ENCODE data around the gene ARHGEF11.

The ARHGEF11 gene

DNA sequence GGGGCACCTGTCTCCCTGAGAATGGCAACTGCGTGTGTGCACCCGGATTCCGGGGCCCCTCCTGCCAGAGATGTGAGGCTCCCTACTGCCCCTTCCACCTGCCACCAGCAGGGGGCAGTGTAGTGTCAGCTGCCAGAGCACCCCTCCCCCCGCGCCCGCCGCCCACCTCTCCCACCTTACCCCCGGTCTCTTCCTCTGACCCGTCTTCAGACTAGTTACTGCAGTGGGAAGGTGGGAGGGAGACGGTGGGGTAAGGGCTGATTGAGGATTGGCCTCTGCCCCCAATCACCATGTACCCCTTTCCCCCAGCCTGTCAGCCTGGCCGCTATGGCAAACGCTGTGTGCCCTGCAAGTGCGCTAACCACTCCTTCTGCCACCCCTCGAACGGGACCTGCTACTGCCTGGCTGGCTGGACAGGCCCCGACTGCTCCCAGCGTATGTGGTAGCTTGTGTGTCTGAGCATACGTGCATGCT is 135.2 kb downstream of the ARHGEF11 start:
- peak; percentile 63 for DNase-seq (ENCODE audit: low spot score)

DNA sequence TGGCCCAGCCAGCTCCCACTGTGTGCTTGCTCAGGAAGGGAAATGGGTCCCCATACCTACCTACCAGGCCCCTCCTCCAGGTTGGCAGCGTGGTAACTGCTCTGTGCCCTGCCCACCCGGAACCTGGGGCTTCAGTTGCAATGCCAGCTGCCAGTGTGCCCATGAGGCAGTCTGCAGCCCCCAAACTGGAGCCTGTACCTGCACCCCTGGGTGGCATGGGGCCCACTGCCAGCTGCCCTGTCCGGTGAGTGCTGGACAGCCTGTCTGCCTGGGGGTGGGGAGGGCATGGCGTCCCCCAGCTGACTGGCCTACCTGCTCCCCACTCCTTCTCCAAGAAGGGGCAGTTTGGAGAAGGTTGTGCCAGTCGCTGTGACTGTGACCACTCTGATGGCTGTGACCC is 135.9 kb downstream of the ARHGEF11 start:
- no peak for DNase-seq (ENCODE audit: low spot score)

DNA sequence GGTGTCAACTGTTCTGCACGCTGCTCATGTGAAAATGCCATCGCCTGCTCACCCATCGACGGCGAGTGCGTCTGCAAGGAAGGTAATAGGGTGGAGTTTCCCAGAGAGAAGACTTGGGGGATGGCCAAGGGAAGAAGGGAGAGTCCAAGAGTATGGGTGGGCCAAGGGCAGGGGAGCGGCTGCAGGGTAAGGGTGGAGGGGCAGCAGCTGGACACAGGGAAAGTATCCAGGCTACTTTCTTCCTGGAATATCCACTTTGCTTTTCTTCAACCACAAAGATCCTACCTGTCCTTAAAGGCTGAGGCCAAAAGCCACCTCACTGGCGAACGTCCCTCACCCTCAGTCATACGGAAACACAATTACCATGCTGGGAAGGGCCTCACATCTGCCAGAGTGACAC is 136.6 kb downstream of the ARHGEF11 start:
- no peak for DNase-seq (ENCODE audit: low spot score)

DNA sequence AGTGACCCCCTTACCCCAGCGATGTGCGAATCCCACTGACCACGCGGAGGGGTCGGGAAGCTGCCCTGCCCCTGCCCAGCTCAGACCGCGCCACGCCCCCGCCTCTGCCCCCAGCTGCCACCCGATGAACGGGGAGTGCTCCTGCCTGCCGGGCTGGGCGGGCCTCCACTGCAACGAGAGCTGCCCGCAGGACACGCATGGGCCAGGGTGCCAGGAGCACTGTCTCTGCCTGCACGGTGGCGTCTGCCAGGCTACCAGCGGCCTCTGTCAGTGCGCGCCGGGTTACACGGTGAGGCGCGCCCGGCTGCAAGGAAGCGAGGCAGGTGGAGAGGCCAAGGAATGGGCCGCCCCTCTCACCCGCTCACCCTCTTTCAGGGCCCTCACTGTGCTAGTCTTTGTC is 137.0 kb downstream of the ARHGEF11 start:
- no peak for DNase-seq (ENCODE audit: low spot score)

DNA sequence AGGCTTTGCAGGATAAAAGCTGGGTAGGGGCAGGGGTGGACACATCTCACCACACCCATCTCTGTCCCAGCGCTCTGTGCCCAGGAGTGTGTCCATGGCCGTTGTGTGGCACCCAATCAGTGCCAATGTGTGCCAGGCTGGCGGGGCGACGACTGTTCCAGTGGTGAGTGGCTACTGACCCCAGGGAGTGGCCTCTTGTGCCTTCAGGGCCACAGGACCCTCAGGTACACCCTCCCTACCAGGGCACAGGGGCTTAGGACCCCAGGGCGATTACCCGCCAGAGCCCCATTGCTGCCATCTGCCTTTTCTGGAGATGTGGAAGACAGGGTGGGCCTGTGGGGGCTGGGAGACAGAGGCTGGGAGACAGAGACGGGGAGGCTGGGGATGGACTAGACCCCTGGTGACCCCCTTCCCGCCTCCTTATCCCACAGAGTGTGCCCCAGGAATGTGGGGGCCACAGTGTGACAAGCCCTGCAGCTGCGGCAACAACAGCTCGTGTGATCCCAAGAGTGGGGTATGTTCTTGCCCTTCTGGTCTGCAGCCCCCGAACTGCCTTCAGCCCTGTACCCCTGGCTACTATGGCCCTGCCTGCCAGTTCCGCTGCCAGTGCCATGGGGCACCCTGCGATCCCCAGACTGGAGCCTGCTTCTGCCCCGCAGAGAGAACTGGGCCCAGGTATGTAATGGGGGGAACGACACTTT is 139.2 kb downstream of the ARHGEF11 start:
- DNase-seq (ENCODE audit: low spot score), result no peak

DNA sequence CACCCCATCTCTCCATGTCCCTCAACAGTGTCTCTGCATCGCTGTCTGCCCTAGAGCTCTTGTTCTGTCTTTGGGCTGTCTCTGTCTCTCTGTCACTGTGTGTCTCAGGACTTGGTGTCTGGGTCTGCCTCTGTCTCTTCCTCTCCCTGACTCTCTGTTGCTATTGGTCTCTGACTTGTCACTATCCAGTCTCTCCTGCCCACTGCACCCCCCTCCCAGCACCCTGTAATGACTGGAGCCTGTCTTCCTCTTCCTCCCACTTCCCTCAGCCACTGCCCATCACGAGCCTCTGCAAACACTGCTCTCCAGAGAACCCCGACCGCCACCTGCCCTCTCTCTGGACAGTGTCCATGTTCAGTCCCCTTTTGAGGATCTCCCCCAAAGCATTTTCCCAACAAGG is 139.9 kb downstream of the ARHGEF11 start:
- no peak for DNase-seq (ENCODE audit: low spot score)

DNA sequence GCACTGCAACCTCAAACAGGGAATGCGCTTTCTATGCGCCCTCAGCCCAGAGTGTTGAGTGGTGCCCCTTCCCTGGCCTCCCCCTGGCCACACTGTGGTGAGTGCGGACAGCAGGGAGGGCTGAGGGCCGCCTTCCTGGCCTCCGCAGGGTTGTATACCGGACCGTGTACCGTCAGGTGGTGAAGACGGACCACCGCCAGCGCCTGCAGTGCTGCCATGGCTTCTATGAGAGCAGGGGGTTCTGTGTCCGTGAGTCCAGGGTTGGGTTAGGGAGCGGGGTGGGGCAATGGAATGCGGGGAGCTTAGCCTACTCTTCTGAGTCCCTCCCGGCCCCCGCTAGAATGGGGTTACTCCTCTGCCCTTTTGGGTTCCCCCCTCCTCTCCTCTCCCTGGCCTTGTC is 140.4 kb downstream of the ARHGEF11 start:
- DNase-seq (ENCODE audit: low spot score), result no peak

DNA sequence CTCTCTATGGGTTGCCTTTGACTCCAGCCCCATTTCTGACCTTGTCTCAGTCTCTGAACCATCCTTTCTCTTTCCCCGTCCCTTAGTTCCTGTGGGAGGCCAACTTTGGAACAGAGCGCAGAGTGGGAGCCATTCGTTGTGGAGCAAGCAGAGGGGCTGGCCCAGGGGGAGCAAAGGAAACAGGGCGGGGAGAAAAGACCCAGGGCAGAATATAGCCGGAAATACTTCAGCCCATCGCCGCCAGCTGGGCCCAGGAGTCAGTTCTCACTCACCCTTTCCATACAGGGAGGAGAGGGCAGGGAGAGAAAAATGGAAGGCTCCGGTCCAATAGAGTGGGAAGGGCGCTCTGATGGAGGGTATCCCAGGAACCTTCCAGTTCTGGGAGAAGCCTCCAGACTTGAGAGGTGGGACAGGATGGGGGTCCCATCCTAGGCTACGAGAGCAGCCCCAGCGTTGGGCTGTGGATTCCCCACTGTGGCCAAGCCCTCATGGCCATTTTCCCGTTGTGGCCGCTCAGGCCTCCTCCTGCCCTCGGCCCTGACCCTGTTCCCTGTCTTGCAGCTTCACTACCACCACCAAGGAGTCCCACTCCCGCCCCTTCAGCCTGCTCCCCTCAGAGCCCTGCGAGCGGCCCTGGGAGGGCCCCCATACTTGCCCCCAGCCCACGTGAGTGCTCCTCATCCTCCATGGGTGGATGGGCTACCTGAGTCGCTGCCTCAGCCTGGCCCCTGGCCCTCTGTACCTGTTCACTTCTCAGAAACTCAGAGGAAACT is 141.2 kb downstream of the ARHGEF11 start:
- DNase-seq (ENCODE audit: low spot score), result no peak

DNA sequence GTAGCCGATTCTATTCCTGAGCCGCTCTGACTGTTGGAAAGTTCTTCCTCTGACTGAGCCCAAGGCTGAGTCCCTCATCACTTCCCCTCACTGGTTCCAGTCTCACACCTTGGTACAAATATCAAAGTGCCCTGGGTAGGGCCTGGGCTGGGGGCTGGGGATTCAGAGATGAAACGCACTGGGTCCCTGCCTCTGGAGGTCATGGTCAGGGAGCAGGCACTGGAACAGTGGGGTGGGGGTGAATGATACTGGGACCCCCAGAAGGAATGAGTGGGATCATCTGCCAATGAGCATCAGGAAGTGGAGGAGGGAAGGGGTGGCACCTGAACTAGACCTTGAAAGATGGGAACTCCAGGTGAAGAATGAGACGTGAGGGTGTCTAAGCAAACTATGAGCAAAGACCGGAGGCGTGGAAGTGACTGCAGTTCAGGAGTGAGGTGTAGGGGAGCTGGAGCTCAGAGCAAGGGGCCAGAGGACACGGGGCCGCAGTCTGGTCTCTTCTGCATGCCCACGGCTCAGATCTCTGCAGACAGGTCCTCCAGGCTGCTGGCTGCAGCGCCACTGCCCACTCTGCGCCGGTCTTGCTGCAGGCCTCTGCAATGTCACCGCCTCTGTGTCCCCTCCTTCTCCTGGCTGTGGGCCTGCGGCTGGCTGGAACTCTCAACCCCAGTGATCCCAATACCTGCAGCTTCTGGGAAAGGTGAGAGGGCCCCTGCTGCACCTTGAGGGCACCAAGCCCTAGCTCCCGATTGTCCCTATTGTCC is 142.0 kb downstream of the ARHGEF11 start:
- no peak for DNase-seq (ENCODE audit: low spot score)

DNA sequence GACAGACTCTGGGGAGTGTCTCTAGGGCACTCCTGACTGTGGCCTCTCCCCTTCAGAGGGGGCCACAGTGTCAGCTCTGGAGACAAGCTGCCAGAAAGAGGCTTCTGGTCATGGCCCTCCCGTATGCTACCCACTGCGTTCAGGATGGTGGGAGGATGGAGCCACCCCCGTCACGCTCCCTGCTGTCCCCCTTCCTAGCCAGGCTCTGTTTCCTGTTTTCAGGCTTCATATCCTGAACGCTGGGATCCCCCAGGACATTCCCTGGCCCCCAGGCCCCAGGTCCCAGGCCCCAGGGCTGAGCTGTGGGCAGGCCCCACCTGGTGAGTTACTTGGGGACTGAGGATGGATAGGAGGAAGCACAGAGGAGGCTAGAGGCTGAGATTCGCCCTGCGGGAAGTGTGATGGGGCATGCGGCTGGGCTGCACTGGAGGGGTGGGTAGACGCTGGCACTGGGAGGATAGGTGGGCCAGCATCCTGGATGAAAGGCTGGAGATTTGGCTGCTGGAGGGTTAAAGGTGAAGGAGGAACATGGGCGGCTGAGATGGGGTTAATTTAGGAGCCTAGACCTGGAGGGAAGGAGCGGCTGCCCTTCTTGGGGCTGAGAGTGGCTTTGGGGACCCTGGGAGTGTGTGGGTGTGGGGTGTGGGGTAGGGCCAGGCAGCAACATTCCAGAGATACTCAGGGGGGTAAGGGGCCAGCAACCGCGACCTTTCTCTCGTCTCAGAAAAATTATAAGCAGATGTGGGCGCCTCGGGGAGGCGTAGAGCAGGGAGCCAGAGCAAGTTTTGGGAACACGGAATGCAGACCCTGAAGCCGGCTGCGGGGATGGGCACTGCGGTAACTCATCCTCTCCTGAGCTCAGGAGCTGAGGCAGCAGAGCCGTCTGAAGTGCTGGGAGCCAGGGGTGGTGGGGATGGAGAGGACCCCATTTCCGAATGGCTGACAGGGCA is 143.3 kb downstream of the ARHGEF11 start:
- no peak for DNase-seq (ENCODE audit: low spot score)

DNA sequence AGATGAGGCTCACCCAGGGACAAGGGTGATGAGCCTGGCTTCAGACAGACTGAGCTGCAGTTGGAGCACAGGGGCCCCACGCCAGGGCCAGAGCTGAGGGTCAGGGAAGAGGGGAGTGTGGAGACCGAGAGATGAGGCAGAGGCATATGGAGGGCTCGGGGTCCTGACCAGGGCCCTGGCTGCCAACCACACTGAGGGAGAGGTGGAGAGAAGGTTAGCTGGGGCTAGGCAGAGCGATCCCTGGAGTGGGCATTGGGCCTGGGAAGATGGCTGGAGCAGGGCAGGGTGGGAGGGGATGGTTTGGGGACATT is 144.0 kb downstream of the ARHGEF11 start:
- no peak for DNase-seq (ENCODE audit: low spot score)

DNA sequence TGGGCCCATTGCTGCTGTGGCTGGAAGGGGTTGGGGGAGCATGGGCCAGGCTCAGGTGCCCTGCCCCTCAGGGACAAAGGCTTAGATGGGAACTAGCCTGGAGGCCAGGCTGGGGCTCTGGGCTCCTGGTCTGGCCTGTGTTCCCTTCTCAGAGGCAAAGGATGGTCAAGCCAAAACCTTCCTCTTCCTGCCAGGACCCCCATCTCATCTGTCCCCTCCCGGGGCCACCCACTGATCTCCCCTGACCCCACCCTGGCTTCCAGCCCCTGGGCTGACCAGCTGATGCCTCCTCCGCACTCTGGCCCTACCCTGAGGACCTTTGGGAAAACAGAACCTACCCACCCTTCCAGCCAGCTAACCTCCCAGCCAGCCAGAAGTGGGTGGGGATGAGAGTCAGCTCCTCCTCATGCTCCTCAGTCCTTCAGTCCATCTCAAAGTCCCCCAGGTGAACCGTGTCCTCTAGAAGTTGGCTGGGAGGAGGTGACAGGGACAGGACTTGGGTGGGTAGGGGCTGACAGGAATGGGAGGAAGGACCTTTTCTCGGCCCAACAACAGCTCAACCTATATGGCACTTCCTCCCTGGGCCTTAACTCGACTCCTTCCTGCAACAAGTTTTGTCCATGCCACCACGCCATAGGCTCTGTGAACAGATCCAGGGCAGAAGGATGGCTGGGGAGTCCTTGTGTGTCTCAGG is 144.5 kb downstream of the ARHGEF11 start:
- DNase-seq (ENCODE audit: low spot score), result no peak

DNA sequence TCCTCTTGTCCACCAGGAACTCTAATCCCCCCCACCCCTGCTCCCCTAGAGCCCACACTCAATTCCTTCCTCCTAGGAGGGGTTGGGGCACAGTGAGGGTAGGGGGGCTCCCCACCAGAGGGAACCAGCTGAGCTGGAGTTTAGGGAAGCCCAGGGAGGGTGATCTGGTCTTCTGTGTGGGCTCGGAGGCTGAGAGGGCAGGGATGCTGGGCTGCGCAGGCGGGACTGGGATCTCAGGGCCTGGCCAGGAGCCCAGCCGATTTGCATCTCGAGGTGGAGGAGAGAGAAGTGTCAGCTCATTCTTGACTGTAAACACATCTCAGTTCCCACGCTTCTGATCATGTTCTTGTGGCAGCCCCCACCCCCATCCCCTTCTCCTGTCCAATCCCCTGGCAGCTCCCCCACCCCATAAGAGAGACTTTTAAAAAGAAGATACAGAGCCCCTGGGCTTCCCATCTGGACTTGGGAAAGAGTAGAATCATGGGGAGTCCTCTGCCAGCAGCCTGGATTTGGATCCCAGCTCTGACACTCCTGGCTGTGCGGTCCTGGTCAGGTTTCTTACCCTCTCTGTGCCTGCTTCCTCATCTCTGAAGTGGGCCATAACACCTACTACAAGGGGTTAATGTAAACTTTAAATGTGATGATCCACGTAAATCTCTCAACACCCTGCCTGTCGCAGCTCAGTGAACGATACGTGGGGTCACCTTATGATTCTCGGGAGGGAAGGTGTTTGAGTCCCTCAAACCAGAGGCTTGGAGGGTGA is 145.4 kb downstream of the ARHGEF11 start:
- DNase-seq (ENCODE audit: low spot score), result no peak

DNA sequence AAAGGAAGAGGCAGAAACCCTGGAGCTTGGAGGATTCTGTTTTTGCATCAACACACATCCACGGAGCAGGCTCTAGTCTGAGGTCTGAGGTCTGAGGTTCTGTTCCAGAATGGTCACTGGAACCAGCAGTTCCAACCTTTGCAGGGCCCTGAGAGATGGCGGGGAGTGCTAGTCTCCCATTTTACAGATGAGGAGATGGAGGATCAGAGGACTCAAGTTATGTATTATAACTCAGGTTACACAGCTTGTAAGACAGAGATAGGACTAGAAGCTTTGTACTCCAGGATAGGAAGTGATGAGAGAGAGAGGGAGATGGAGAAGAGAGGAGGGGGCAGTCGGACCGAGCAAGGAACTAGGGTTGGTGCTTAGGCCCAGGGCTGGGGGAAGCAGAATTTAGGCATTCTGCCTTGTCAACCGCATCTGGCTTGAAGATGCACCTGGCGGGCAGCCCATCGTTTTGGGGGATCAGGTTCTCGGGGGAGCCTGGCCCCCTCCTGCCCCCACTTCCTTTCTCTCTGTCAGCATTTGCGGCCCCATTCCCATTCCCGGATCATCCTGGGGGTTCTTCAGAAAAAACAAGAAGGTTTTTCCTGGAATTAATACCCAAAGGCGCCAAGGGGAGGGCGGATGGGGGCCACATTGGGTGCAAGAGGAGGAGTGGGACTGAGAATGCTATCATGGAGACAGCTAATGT is 146.4 kb downstream of the ARHGEF11 start:
- DNase-seq (ENCODE audit: low spot score), result no peak

DNA sequence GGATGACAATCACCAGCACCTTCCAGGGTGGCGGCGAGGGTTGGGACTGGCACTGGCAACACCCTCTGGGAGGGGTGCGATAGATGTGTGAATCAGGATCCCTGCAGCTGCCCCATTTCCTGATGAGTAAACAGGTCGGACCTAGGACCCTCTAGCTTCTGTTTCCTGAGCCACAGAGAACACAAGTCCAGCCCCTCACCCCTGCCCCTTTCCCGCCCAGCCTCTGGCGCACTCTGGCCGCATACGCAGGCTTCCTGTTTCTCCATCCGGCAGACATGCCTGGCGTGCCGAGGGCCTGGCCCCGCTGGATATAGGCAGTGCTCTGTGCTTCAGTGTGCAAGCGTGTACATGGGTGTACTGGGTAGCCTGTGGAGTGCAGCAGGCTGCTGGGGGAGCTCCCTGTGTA is 147.4 kb downstream of the ARHGEF11 start:
- DNase-seq (ENCODE audit: low spot score), result peak; percentile 31

DNA sequence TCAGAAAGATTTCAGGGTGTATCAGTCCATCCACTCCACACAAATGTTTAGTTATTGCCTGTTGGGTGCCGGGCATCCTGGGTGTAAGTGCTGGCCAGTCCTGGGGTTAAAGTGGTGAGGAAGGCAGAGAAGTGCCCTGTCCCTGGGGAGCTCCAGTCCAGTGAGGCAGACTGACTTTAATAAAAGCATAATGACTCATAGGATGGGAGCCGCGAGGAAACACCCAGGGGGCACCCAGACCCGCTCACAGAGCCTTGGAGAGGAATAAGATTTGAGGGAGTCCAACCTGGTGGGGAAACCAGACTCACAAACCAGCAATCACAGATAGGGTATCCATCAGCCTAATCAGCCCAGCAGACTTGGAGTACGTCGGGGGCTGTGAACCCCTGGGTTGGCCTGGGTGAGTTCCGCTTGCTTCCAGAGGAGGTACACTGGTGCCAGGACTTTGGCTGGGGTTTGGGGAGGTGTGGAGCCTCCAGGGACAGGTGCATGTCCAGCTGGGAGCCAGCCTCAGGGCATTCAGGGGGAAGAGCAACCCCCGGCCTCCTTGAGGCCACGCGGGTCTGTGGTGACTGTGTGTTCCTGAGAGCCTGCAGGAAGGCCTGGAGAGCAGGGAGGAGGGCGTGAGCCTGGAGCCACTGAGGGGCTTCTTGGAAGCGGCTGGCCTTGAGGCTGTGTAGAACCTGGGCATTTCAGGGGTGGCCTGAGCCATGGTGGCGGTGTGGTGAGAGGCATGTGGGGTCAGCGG is 148.3 kb downstream of the ARHGEF11 start:
- no peak for DNase-seq (ENCODE audit: low spot score)

DNA sequence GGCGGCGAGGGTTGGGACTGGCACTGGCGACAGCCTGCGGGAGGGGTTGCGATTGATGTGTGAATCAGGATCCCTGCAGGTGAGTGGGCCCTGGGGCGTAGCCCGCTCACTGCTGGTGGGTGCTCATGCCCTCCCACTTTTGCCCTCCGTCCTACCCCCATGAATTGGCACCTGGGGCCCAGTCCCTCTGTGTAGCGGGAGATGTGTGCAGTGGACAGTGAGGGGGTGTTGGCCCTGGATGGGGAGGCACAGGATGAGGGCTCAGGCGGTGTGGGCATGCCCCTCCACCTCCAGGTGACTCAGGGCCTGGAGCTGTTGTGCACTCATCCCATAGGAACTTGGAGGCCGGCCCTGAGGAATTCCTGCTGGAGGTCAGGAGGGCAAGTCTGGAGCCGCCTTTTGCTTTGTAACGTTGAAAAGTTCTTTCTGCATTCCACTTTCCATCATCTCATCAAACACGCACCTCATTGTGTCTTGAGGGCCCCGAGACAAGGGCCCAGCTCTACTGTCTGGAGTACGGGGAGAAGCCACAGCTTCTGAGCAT is 149.0 kb downstream of the ARHGEF11 start:
- DNase-seq (ENCODE audit: low spot score), result no peak

DNA sequence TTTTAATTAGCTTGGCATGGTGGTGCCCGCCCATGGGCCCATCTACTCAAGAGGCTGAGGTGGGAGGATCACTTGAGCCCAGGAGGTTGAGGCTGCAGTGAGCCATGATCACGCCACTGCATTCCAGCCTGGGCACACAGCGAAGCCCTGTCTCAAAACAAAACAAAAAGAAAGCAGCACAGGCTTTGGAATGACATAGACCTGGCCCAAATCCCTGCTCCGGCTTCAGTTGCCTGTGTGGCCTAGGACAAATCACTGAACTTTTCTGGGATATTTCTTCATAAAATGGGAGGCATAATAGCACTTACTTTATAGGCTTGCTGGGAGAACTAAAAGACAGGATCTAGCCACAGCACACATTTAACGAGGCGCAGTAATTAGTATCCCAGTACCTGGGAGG is 149.6 kb downstream of the ARHGEF11 start:
- no peak for DNase-seq (ENCODE audit: low spot score)

DNA sequence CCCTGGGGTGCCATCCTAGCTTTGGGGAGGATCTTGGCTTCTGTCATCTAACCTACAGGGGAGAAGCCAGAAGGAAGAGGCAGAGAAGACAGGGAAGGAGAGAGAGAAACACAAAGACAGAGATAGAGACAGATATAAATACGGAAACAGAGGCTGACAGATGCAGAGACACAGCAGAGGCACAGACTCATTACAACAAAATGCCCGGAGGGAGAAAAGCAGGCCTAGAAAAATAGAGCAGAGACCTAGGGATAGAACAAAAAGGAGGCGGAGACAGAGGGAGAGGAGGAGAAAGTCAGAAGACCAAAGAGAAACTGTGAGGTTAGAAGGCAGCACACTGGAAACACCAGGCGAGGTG is 150.1 kb downstream of the ARHGEF11 start:
- DNase-seq (ENCODE audit: low spot score), result no peak

All from hematopoietic multipotent progenitor cell treated with erythropoietin and hydrocortisone succinate and interleukin-3 and kit ligand, for 15 days (in vitro differentiated cells).